IMR-90 (cell line): Measurements from ENCODE around the gene N4BP2. TPM values are rescaled to one million over a fixed set of nuclear protein-coding genes. Genes with fewer than 3 reads are reported as not detected.

Experiments used
- ATAC-seq: fragments of 200-7000 bp; cut with Tn5 transposase; 2 replicates; pipeline ENCODE4 v1.9.1; 2020; ENCODE audit warnings: low read depth, mild to moderate bottlenecking, moderate library complexity
- BruUV-seq: library from RNA; stranded (reverse); fragments of 400-500 nt; replicated peaks from 2 replicates; lab custom pipeline; 2021; lab: Mats Ljungman, UMichigan
- CTCF ChIA-PET: fragments of 300-600 bp; formaldehyde crosslinking; extraction: SDS; loops from one replicate; lab custom pipeline; 2021; ENCODE audit warnings: antibody characterized with exemption; lab: Yijun Ruan, JAX
- POLR2A ChIA-PET: fragments of 300-600 bp; sonication (Branson Sonifier 250); formaldehyde crosslinking; loops from one replicate; lab custom pipeline; 2022; ENCODE audit warnings: antibody characterized with exemption; ENCODE audit not compliant: unreplicated experiment; lab: Charles Lee
- DNase-seq: peaks from one replicate; pipeline ENCODE4 v3.0.0; 2013
- H2AFZ ChIP-seq: replicated peaks from 2 replicates; pipeline ENCODE3; 2013; ENCODE audit warnings: low read length, mild to moderate bottlenecking; ENCODE audit not compliant: poor library complexity
- H2AK5ac ChIP-seq: 2 replicates; pipeline ENCODE4 v1.6.1; 2013; ENCODE audit warnings: low read depth, low read length, inconsistent platforms
- H2AK9ac ChIP-seq: replicated peaks from 2 replicates; pipeline ENCODE3; 2013; ENCODE audit warnings: mild to moderate bottlenecking, low read depth, low read length, moderate library complexity; ENCODE audit not compliant: poor library complexity
- H2BK120ac ChIP-seq: 2 replicates; pipeline ENCODE4 v1.6.1; 2013; ENCODE audit warnings: low read depth, low read length, inconsistent platforms
- H2BK15ac ChIP-seq: 3 replicates; pipeline ENCODE4 v1.6.1; 2013; ENCODE audit warnings: low read depth, low read length, inconsistent platforms
- H2BK20ac ChIP-seq: 2 replicates; pipeline ENCODE4 v1.6.1; 2013; ENCODE audit warnings: low read depth, mild to moderate bottlenecking, inconsistent platforms, low read length, moderate library complexity
- H2BK5ac ChIP-seq: 2 replicates; pipeline ENCODE4 v1.6.1; 2013; ENCODE audit warnings: mild to moderate bottlenecking, low read depth, low read length, inconsistent platforms; ENCODE audit not compliant: poor library complexity, severe bottlenecking
- H3K14ac ChIP-seq: replicated peaks from 2 replicates; pipeline ENCODE4 v1.6.1; 2013; ENCODE audit warnings: low read depth, low read length, inconsistent platforms
- H3K18ac ChIP-seq: 2 replicates; pipeline ENCODE4 v1.6.1; 2013; ENCODE audit warnings: low read depth, low read length, control low read depth
- H3K23ac ChIP-seq: 2 replicates; pipeline ENCODE4 v1.6.1; 2013; ENCODE audit warnings: low read depth, low read length, inconsistent platforms
- H3K27ac ChIP-seq: 2 replicates; pipeline ENCODE4 v1.5.1; 2013; ENCODE audit warnings: mild to moderate bottlenecking, control low read depth, low read length; ENCODE audit not compliant: insufficient read depth
- H3K27me3 ChIP-seq: 2 replicates; pipeline ENCODE4 v1.6.1; 2013; ENCODE audit warnings: low read length; ENCODE audit not compliant: control insufficient read depth, insufficient read depth
- H3K36me3 ChIP-seq: 2 replicates; pipeline ENCODE4 v1.6.1; 2013; ENCODE audit warnings: low read length, mixed read lengths; ENCODE audit not compliant: control insufficient read depth, insufficient read depth
- H3K4ac ChIP-seq: 2 replicates; pipeline ENCODE4 v1.6.1; 2013; ENCODE audit warnings: low read depth, low read length, inconsistent platforms
- H3K4me1 ChIP-seq: 2 replicates; pipeline ENCODE4 v1.6.1; 2013; ENCODE audit warnings: low read length, mixed read lengths; ENCODE audit not compliant: control insufficient read depth, insufficient read depth
- H3K4me2 ChIP-seq: 2 replicates; pipeline ENCODE4 v1.6.1; 2013; ENCODE audit warnings: low read depth, mild to moderate bottlenecking, control low read depth, low read length, moderate library complexity
- H3K4me3 ChIP-seq: 2 replicates; pipeline ENCODE4 v1.5.1; 2013; ENCODE audit warnings: low read depth, mild to moderate bottlenecking, control low read depth, low read length, moderate library complexity; ENCODE audit not compliant: insufficient read depth
- H3K56ac ChIP-seq: 2 replicates; pipeline ENCODE4 v1.6.1; 2013; ENCODE audit warnings: low read length, inconsistent platforms; ENCODE audit not compliant: insufficient read depth; ENCODE audit errors: extremely low read depth
- H3K79me1 ChIP-seq, 2 experiments: 2 replicates each; pipeline ENCODE4 v1.6.1; 2013; ENCODE audit warnings: low read length in 2 of 2, inconsistent platforms in 1 of 2, low read depth in 1 of 2
- H3K9ac ChIP-seq: 2 replicates; pipeline ENCODE4 v1.6.1; 2013; ENCODE audit warnings: low read depth, low read length, control low read depth
- H3K9me1 ChIP-seq: 2 replicates; pipeline ENCODE4 v1.6.1; 2013; ENCODE audit warnings: low read length, inconsistent platforms; ENCODE audit not compliant: insufficient read depth
- H3K9me3 ChIP-seq: 2 replicates; pipeline ENCODE4 v1.6.1; 2013; ENCODE audit warnings: low read length; ENCODE audit not compliant: control insufficient read depth, insufficient read depth
- H4K20me1 ChIP-seq: 2 replicates; pipeline ENCODE4 v1.6.1; 2013; ENCODE audit warnings: low read length, inconsistent platforms; ENCODE audit not compliant: insufficient read depth
- H4K5ac ChIP-seq: 2 replicates; pipeline ENCODE4 v1.6.1; 2013; ENCODE audit warnings: mild to moderate bottlenecking, low read depth, low read length, control low read depth
- H4K8ac ChIP-seq, 2 experiments: 2 replicates each; pipeline ENCODE4 v1.6.1; 2013; ENCODE audit warnings: low read depth in 2 of 2, low read length in 2 of 2, control low read depth in 1 of 2, inconsistent platforms in 1 of 2
- H4K91ac ChIP-seq: 2 replicates; pipeline ENCODE4 v1.6.1; 2013; ENCODE audit warnings: low read depth, low read length, inconsistent platforms; ENCODE audit not compliant: insufficient read depth
- BHLHE40 ChIP-seq: fragments of 150-350 bp; IDR thresholded peaks from 2 replicates; pipeline ENCODE4 v1.6.1; 2016; ENCODE audit warnings: mild to moderate bottlenecking, low read depth, low read length
- CEBPB ChIP-seq: IDR thresholded peaks from 2 replicates; pipeline ENCODE4 v1.6.1; 2012; ENCODE audit warnings: low read depth, low read length, improper control_type of control experiment
- CHD1 ChIP-seq: IDR thresholded peaks from 2 replicates; pipeline ENCODE4 v1.6.1; 2012; ENCODE audit warnings: low read depth, low read length, improper control_type of control experiment
- CTCF ChIP-seq: conservative IDR thresholded peaks from 2 replicates; pipeline ENCODE4 v1.5.1; 2012; ENCODE audit warnings: mild to moderate bottlenecking, low read depth, low read length, improper control_type of control experiment
- ELK1 ChIP-seq: fragments of 150-350 bp; IDR thresholded peaks from 2 replicates; pipeline ENCODE4 v1.6.1; 2016; ENCODE audit warnings: low read depth, mild to moderate bottlenecking, low read length, moderate library complexity, borderline replicate concordance
- FOS ChIP-seq: fragments of 150-350 bp; IDR thresholded peaks from 2 replicates; pipeline ENCODE4 v1.6.1; 2016; ENCODE audit warnings: low read depth, low read length
- MAFK ChIP-seq: IDR thresholded peaks from 2 replicates; pipeline ENCODE4 v1.6.1; 2012; ENCODE audit warnings: low read depth, low read length, improper control_type of control experiment
- MAZ ChIP-seq: IDR thresholded peaks from 2 replicates; pipeline ENCODE4 v1.6.1; 2012; ENCODE audit warnings: low read depth, mild to moderate bottlenecking, low read length, improper control_type of control experiment, moderate library complexity, borderline replicate concordance
- MXI1 ChIP-seq: IDR thresholded peaks from 2 replicates; pipeline ENCODE4 v1.6.1; 2012; ENCODE audit warnings: low read depth, mild to moderate bottlenecking, low read length, moderate library complexity, borderline replicate concordance
- NFE2L2 ChIP-seq: fragments of 150-350 bp; IDR thresholded peaks from 2 replicates; pipeline ENCODE4 v1.6.1; 2016; ENCODE audit warnings: low read depth, mild to moderate bottlenecking, low read length
- POLR2A ChIP-seq: IDR thresholded peaks from 2 replicates; pipeline ENCODE4 v1.6.1; 2012; ENCODE audit warnings: mild to moderate bottlenecking, low read depth, low read length
- RAD21 ChIP-seq: IDR thresholded peaks from 2 replicates; pipeline ENCODE4 v1.6.1; 2012; ENCODE audit warnings: low read length, improper control_type of control experiment
- RCOR1 ChIP-seq: IDR thresholded peaks from 2 replicates; pipeline ENCODE4 v1.6.1; 2012; ENCODE audit warnings: mild to moderate bottlenecking, low read length, improper control_type of control experiment; ENCODE audit not compliant: insufficient replicate concordance
- RFX5 ChIP-seq: IDR thresholded peaks from 2 replicates; pipeline ENCODE4 v1.8.0; 2012; ENCODE audit warnings: low read depth, mild to moderate bottlenecking, low read length, moderate library complexity
- SMC3 ChIP-seq: fragments of 150-350 bp; IDR thresholded peaks from 2 replicates; pipeline ENCODE4 v1.6.1; 2016; ENCODE audit warnings: low read depth, mild to moderate bottlenecking, antibody characterized with exemption, low read length, moderate library complexity
- USF2 ChIP-seq: fragments of 150-350 bp; IDR thresholded peaks from 2 replicates; pipeline ENCODE4 v1.6.1; 2017; ENCODE audit warnings: mild to moderate bottlenecking, antibody characterized with exemption, low read length, low read depth
- WGBS, 2 experiments: methylation state at CpG; one replicate each; pipeline versions ENCODE4 v1.1.5 to v1.1.7; 2013; ENCODE audit warnings: missing lambda C conversion rate in 2 of 2; ENCODE audit not compliant: insufficient read length in 1 of 2; ENCODE audit errors: extremely low coverage in 2 of 2; 5-methylcytosine and 5-hydroxymethylcytosine counted together
- dilution Hi-C: fragments of 300-500 bp; cut with HindIII; formaldehyde crosslinking; loops from one replicate; pipeline ENCODE4 v1.14.3; 2018; ENCODE audit warnings: low sequenced_read_pairs; ENCODE audit not compliant: unreplicated experiment
- in situ Hi-C: fragments of 300-500 bp; cut with MboI; formaldehyde crosslinking; loops from 3 replicates; pipeline ENCODE4 v1.14.3; 2019; ENCODE audit warnings: low sequenced_read_pairs, inconsistent platforms, mixed read lengths
- intact Hi-C: fragments of 100-400 bp; cut with micrococcal nuclease; formaldehyde crosslinking; loops from 2 replicates; pipeline ENCODE4 v1.10.0; 2022
- polyA plus RNA-seq, 3 experiments: library from polyadenylated mRNA; depleted of rRNA; stranded (reverse); fragments of >200 nt; gene quantifications; 2 replicates each; pipeline ENCODE4 v1.2.3, GENCODE V29; 2012; ENCODE audit warnings: low replicate concordance in 1 of 3
- total RNA-seq: library from RNA; depleted of rRNA; stranded (reverse); fragments of >200 nt; gene quantifications from 2 replicates; pipeline ENCODE4 v1.2.3, GENCODE V29; 2012

N4BP2 gene
- total and polyA plus RNA-seq, 2 of the 4 experiments (the other 2 are of a cell fraction), result 0.84 to 2.2 TPM

- H2BK20ac ChIP-seq, result no peak overlapping the region
- H3K9me1 ChIP-seq, result no peaks in the 10 kb centered on the region; the same call in 1 of the 2 replicates
- H3K14ac ChIP-seq, result no peak overlapping the region
- no peak overlapping the region for H3K4me3 ChIP-seq
- CTCF ChIA-PET, result no interaction called here
- no peak overlapping the region for H4K5ac ChIP-seq
- POLR2A ChIA-PET, result no interaction called here
- no peaks in the 10 kb centered on the region for H4K20me1 ChIP-seq
- no peak overlapping the region for H3K23ac ChIP-seq
- H3K4ac ChIP-seq, result no peak overlapping the region
- in situ Hi-C loops, result no loop called here
- BruUV-seq, result no TSS peak
- DNase-seq (no peak), ATAC-seq (no peak)
- dilution Hi-C loops, result no loop called here
- no peak overlapping the region for H4K8ac ChIP-seq
- intact Hi-C loops, result no loop called here
- H3K36me3 ChIP-seq, result no peaks in the 10 kb centered on the region
- H2BK5ac ChIP-seq, result no peak overlapping the region
- no peak overlapping the region for H3K56ac ChIP-seq
- H3K27ac ChIP-seq, result no peak overlapping the region
- H3K4me2 ChIP-seq, result no peak overlapping the region
- no peaks in the 10 kb centered on the region for H3K79me1 ChIP-seq
- no peaks in the 10 kb centered on the region for H3K9me3 ChIP-seq
- H2BK120ac ChIP-seq, result no peak overlapping the region
- no peaks in the 10 kb centered on the region for H3K4me1 ChIP-seq
- peaks cover 2% of the 10 kb centered on the region for H3K27me3 ChIP-seq
- H2AFZ ChIP-seq, result no peak overlapping the region
- TF ChIP-seq MAFK (no peak), POLR2A (no peak), BHLHE40 (no peak), SMC3 (no peak), RAD21 (no peak), CHD1 (no peak), ELK1 (no peak), FOS (no peak), MXI1 (no peak), CTCF (no peak), USF2 (no peak), NFE2L2 (no peak), RFX5 (no peak), RCOR1 (no peak), CEBPB (no peak), MAZ (no peak)
- no peak overlapping the region for H3K9ac ChIP-seq
- H2AK9ac ChIP-seq, result no peak overlapping the region
- H2BK15ac ChIP-seq, result no peak overlapping the region
- H3K18ac ChIP-seq, result no peak overlapping the region
- no CpG with 5 or more reads among the region's 2 CpGs for WGBS, 2 experiments
- no peak overlapping the region for H4K91ac ChIP-seq
- H2AK5ac ChIP-seq, result no peak overlapping the region
Observed at GRCh38 chr4:40206426-40206825, 149.8 kb downstream of the N4BP2 start.
